Measurements from ENCODE around the gene MAST4.
A peak's percentile ranks its signal among the peaks of the same experiment; 100 is the strongest.
"Not testable (repeated sequence)": the region's sequence is repeated elsewhere in the genome, so short reads cannot be mapped to it uniquely, and the experiment has no call there.

Gene MAST4

GRCh38 chr5:66646570-66646969, 50.4 kb downstream of the MAST4 start:
- no peak for DNase-seq (ENCODE audit: low spot score)

DNA sequence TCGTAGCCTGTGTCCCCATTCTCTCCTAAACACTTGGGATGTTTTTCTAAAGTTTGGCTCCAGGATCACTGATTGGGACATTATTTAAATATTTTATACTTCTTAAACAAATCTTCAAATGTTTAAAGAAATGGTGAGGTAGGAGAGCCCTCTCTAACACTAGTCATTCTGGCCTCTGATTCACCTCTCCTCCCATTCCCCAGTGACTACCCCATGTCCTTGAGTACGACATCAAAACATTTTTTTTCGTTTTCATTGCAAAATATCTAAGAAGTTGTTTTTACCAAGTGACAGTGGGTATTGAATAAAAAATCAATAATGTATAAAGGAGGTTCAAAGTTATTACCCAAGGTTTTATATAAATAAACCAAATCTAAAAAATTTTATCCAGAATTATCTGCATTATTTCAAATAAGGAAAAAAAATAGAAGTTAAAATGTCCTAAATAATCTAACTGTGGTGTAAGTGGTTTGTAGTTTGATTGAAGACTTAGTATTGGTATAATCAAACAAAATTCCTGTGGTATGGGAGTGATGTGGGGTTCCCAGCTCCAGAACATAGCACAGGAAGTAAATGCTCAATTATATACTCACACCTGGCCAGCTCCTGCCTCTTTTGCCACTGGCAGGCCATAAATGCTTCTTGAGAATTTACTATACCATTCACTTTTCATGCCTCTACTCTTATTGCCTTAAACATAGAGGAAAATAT, 51.1 kb downstream of the MAST4 start:
- DNase-seq (ENCODE audit: low spot score), result no peak

DNA sequence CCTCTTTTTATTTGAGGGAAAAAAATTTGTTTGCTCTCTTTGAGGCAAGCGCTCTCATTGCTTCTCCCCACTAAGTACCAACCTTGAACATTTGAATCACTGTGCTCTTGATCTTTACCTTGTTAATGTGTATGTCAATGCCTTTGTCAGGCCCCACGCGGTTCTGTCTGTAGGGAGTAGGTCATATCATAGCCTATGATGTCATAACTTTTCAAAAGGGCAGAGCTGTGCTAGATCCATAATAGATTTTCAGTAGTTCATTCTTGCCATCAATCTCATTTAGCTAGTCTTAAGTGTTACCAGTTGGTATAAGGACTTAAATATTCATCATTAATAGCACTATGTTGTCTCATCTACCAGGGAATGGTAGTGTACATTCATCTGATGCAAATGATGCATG, 56.6 kb downstream of the MAST4 start:
- no peak for DNase-seq (ENCODE audit: low spot score)

- peak; percentile 26 for DNase-seq (ENCODE audit: low spot score)
Measured at GRCh38 chr5:66653325-66653724, 57.1 kb downstream of the MAST4 start.

DNA sequence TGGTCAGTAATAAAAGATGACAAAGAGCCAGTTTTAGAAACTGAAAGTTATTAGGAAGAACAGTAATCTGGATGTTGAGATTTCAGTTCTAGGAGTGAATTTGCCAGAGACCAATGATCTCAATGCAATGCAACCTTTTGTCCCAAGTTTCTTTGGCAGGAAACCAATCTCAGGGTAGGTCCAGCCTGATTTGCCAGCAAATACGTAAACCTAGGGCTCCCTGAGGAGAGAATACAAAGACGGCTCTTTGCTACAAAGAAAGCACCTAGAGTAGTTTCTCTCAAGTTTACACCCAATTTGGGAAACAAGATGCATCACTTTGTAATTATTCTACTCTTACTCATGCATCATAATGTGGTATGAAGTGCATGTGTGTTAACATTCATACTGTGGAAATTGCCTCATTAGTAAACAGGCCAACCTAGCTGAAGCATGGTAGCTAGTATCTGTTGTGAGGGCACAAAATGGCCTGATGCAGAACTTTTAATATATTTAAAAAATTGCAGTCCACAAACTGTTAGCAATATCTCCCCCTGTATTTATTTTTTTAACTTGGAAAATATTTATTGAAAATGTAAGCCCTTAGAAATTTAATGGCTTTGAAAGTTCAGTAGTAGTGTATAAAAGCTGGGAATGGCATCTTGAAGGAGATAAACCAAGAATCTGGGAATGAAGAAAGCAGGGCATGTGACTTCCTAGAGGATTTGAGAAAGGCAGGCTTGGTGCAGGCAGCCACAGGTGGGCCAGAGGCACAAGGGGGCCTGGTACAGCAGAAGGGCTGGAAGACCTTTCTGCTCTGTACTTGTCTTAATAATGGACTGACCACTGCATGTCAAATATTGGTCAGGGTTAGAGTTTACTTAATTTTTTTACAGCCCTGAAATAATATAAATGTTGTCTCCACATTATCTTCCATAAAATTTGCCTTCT, 59.5 kb downstream of the MAST4 start:
- DNase-seq (ENCODE audit: low spot score), result no peak

DNA sequence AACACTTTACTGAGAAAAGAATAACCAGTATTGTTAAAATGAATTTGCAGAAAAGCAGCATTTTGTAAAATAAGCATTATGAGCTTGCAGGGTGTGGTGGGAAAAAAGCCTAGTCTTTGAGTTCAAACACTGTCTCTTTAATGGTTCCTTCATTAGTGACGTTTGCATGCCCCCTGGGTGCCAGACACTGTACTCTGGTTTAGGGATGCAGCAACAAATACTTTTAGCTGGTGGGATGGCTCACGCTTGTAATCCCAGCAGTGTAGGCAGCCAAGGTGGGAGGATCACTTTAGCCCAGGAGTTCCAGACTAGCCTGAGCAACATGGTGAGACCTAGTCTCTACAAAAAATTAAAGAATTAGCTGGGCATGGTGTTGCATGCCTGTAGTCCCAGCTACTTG, 62.3 kb downstream of the MAST4 start:
- DNase-seq (ENCODE audit: low spot score), result no peak

GRCh38 chr5:66659780-66660179, 63.6 kb downstream of the MAST4 start:
- no peak for DNase-seq (ENCODE audit: low spot score)

DNA sequence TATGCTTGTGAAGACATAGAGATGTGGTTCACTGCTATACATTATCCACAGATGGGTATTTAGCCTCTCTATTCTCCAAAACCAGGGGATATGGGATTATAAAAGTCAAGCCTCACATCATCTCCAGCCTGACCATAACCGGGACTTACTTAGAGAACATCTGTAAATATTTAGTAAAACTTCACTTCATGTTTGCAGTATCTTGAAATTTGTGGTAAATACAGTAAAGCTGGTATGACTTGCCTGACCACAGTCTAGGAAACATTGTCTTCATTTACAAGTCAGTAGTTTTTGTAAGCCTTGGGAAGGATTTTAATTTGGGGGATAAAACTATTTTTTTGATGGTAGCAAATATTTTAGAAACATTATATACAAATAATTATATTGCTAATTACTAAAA, 64.2 kb downstream of the MAST4 start:
- DNase-seq (ENCODE audit: low spot score), result no peak

GRCh38 chr5:66661149-66661548, 65.0 kb downstream of the MAST4 start:
- DNase-seq (ENCODE audit: low spot score), result peak; percentile 44

DNA sequence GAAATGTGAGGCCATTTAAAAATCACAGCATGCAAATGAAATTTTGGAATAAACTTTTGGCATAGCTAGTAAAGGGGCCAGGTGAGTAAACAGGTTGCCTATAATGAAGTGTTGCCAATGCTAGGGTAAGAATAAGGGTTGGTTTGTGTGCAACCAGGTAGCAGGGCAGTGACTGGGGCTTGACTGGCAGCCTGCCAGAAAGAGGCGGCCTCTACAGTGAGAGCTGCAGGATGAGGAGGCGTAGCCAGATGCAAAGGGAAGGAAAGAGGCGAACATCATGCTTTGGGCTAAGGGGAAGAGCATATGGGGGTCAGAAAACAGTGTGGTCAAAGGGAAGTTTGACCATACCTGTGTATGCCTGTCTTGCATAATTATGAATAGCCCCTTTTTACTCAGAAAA, 70.6 kb downstream of the MAST4 start:
- no peak for DNase-seq (ENCODE audit: low spot score)

- DNase-seq (ENCODE audit: low spot score), result no peak
Measured at GRCh38 chr5:66669086-66669861, 73.1 kb downstream of the MAST4 start.

GRCh38 chr5:66669862-66670195, 73.6 kb downstream of the MAST4 start:
- DNase-seq (ENCODE audit: low spot score), result no peak

DNA sequence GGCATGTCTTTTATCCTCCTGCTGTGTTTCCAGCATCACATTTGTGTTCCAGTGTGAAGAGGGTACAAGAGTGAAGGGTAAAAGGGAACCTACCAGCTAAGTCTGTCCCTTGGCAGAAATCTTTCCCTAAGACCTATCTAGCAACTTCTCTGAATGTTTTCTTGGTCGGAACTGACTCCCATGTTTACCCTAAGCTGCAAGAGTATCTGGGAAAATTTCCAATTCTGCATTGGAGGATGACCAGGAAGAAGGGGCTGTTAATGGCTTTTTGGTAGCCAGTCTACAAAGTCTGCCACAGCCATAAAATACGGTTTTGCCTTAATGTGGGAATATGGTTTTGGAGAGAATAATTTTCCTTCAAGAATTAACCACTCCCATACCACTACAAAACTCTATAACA, 75.1 kb downstream of the MAST4 start:
- DNase-seq (ENCODE audit: low spot score), result no peak

GRCh38 chr5:66674802-66675201, 78.6 kb downstream of the MAST4 start:
- no peak for DNase-seq (ENCODE audit: low spot score)

- no peak for DNase-seq (ENCODE audit: low spot score)
Measured at GRCh38 chr5:66675406-66675805, 79.2 kb downstream of the MAST4 start.

DNA sequence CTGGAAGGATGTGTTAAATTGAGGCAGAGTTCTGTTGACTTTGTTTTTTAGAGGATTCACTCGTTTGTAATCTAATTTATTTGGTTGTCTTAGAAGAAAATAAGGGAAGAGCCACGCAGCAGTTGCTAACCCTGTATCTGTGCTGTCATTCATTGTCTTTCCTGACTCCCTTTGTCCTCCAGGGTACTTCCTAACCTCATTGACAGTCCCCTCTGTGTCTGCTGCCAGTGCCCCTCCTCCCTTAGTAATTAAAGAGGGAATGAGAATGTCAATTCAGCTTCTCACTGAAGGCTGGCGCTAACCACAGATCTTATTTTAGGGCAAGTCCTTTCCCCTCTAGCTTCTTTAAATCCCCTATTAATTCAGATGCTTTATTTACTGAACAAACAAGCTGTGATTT, 84.0 kb downstream of the MAST4 start:
- DNase-seq (ENCODE audit: low spot score), result no peak

GRCh38 chr5:66680804-66681203, 84.6 kb downstream of the MAST4 start:
- no peak for DNase-seq (ENCODE audit: low spot score)

DNA sequence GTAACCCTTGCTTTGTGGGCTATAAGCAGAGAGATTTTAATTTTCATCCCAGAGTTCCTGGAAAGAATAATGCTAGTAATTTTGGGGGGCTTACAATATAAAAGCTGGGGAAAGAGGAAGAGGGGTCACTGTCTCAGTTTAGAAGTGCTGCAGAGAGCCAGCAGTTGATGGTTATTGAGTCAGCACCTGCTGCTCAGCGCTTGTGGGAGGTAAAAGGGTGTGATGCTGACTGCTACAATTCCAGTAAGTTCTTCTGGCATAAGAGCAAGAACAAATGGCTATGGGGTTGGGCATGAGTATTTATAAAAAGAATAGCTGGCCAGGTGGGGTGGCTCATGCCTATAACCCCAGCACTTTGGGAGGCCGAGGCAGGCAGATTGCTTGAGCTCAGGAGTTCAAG, 88.5 kb downstream of the MAST4 start:
- no peak for DNase-seq (ENCODE audit: low spot score)

GRCh38 chr5:66689522-66690220, 93.5 kb downstream of the MAST4 start:
- no peak for DNase-seq (ENCODE audit: low spot score)

DNA sequence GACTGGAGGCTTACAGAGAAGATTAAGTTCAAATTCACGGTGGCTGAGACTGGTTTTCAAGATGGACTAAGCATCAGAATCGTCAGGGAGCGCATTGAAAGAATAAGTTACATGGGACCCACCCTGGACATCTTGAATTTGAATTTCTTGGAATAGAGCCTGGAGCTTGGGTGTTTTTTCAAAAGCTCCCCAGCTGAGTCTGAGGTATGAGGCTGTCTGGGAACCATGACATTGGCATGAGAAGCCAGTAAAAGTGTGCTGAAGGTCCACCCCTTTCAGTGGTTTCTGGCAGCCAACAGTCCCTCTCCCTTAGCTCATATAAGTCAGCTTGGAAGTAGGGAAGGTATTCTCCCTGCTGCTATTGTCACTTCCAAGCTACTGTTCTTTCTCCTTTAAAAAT, 97.8 kb downstream of the MAST4 start:
- no peak for DNase-seq (ENCODE audit: low spot score)

- not testable (repeated sequence) for DNase-seq (ENCODE audit: low spot score)
Measured at GRCh38 chr5:66695840-66696239, 99.6 kb downstream of the MAST4 start.

Measured in AG08396 (cell line).